ENCODE results near the gene FCHSD2.

Gene FCHSD2

DNA sequence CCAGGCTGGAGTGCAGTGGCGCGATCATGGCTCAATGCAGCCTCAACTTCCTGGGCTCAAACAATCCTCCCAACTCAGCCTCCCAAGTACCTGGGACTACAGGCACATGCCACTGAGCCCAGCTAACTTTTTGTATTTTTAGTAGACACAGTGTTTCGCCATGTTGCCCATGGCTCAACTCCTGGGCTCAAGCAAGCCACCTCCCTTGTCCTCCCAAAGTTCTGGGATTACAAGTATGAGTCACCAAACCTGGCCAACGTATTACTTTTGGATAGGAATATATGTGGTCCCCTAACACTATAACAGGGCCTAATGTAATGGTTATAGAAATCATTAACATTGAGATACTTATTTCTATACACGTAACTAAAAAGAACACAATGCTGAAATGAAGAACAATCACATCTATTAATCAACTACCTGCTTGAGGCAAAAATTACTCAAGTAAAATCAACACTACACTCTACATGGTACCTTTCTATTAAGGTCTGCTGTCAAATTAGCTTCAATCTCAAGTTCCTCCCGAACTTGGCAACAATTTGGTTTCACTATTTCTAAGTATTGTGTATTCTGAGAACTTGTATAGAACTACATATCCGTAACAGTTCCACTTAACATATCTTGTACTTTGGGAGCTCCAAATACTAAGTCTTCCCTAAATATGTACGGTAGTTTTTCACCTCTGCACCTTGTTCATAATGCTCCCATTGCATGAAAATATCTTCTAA lies 124.9 kb downstream of the FCHSD2 start:
- TF ChIP-seq, protein P1, sequence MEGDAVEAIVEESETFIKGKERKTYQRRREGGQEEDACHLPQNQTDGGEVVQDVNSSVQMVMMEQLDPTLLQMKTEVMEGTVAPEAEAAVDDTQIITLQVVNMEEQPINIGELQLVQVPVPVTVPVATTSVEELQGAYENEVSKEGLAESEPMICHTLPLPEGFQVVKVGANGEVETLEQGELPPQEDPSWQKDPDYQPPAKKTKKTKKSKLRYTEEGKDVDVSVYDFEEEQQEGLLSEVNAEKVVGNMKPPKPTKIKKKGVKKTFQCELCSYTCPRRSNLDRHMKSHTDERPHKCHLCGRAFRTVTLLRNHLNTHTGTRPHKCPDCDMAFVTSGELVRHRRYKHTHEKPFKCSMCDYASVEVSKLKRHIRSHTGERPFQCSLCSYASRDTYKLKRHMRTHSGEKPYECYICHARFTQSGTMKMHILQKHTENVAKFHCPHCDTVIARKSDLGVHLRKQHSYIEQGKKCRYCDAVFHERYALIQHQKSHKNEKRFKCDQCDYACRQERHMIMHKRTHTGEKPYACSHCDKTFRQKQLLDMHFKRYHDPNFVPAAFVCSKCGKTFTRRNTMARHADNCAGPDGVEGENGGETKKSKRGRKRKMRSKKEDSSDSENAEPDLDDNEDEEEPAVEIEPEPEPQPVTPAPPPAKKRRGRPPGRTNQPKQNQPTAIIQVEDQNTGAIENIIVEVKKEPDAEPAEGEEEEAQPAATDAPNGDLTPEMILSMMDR (IDR thresholded peaks at IDR 0.05; ENCODE audit: extremely low read depth, missing control alignments), result no peak
- no peak for DNase-seq (ENCODE audit: low spot score)

DNA sequence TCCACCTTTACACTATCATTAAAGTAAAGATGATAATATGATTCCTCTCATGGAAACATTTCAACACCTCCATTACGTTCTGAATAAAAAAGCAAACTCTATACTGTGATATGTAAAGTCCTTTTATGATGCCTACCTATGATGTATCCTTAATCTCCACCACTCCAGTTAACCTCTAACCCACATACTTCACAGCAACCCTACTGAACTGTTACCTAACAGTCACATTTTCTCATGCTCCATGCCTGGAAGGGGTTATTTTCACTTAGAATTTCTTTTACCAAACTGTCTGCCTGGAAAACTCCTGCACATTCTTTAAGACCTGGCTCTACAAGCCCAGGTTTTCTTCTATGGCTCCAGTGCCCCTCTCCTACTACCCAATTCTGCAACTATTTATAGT lies 129.1 kb downstream of the FCHSD2 start:
- TF ChIP-seq, protein P1 (IDR thresholded peaks at IDR 0.05; ENCODE audit: extremely low read depth, missing control alignments), result no peak
- no peak for DNase-seq (ENCODE audit: low spot score)

GRCh38 chr11:73012121-73012863 lies 129.8 kb downstream of the FCHSD2 start:
- DNase-seq (ENCODE audit: low spot score), result no peak
- TF ChIP-seq, protein P1 (IDR thresholded peaks at IDR 0.05; ENCODE audit: extremely low read depth, missing control alignments), result no peak

DNA sequence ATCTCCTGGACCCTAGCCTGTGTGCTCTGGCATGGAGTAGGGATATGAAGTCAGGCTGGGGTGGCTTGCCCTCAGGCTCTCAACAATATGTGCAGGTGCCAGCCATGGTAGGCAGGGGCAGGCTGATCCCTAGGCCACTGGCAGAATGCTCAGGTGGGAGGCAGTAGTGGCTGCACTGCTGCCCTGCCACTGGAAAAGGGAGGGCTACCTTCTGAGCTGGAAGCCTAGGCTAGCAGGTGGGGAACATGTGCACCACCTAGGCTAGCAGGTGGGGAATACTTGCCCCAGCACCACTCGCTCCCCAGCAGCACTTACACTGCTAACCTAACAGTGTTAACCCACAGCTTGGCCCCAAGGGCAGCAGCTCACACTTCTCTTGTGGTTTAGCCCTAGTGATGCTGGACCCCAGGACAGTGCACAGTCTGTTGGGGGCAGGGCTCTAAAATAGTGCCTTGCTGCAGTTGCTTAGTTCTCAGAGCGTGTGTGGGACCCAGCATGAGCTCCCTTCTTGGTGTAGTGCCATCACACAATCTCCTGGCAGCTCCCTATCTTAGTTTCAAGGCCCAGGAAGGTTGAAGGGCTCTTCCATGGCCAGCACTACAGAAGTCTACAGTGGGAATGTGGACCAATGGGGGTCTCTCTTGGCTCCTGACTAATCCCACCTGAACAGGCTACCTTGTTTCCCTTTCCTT lies 130.8 kb downstream of the FCHSD2 start:
- DNase-seq (ENCODE audit: low spot score), result no peak
- TF ChIP-seq, protein P1 (IDR thresholded peaks at IDR 0.05; ENCODE audit: extremely low read depth, missing control alignments), result no peak

DNA sequence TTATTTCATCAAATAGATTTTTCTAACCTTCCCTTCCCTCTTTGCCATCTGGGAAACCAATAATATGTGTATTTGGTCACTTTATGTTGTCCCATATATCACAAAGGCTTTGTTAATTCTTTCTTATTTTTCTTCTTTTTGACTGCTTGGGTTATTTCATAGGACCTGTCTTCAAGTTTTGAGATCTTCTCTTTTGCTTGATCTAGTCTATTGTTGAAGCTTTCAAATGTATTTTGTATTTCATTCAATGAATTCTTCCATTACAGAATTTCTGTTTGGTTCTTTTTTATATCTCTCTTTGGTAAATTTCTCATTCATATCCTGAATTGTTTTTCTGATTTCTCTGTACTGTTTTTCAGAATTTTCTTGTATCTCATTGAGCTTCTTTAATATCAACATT lies 132.1 kb downstream of the FCHSD2 start:
- no peak for DNase-seq (ENCODE audit: low spot score)
- TF ChIP-seq, protein P1 (IDR thresholded peaks at IDR 0.05; ENCODE audit: extremely low read depth, missing control alignments), result no peak

GRCh38 chr11:73004088-73004487 lies 138.0 kb downstream of the FCHSD2 start:
- TF ChIP-seq, protein P1 (IDR thresholded peaks at IDR 0.05; ENCODE audit: extremely low read depth, missing control alignments), result no peak

GRCh38 chr11:73003088-73003487 lies 139.0 kb downstream of the FCHSD2 start:
- peak; percentile 15 for DNase-seq (ENCODE audit: low spot score)
- TF ChIP-seq, protein P1 (IDR thresholded peaks at IDR 0.05; ENCODE audit: extremely low read depth, missing control alignments), result no peak

More at GRCh38 chr11:73004088-73004487, 138.0 kb downstream of the FCHSD2 start:
- DNase-seq (ENCODE audit: low spot score), result no peak

Measured in GM20000 (cell line).